HG03139 (cell line): Measurements from ENCODE around the gene TMEM35B.
"Not testable (repeated sequence)": the region's sequence is repeated elsewhere in the genome, so short reads cannot be mapped to it uniquely, and the experiment has no call there.

ENCODE experiments used
- ATAC-seq: cut with Tn5 transposase; IDR thresholded peaks from one replicate; pipeline ENCODE4 v1.9.1; 2021; ENCODE audit not compliant: unreplicated experiment

The TMEM35B gene

GRCh38 chr1:34976384-34977209 is 8.6 kb downstream of the TMEM35B start:
- ATAC-seq = no peak

- no peak for ATAC-seq
Measured at GRCh38 chr1:34975771-34976170, 9.4 kb downstream of the TMEM35B start.

- no peak for ATAC-seq
Measured at GRCh38 chr1:34975338-34975737, 9.8 kb downstream of the TMEM35B start.

- no peak for ATAC-seq
Measured at GRCh38 chr1:34974626-34975025, 10.5 kb downstream of the TMEM35B start.

GRCh38 chr1:34973326-34973725 is 11.8 kb downstream of the TMEM35B start:
- no peak for ATAC-seq

- no peak for ATAC-seq
Measured at GRCh38 chr1:34970829-34971228, 14.3 kb downstream of the TMEM35B start.

- ATAC-seq = no peak
Measured at GRCh38 chr1:34970220-34970735, 14.9 kb downstream of the TMEM35B start.

- ATAC-seq = not testable (repeated sequence)
Measured at GRCh38 chr1:34968297-34968696, 16.9 kb downstream of the TMEM35B start.

- not testable (repeated sequence) for ATAC-seq
Measured at GRCh38 chr1:34967672-34968071, 17.5 kb downstream of the TMEM35B start.

GRCh38 chr1:34965597-34965996 is 19.6 kb downstream of the TMEM35B start:
- no peak for ATAC-seq

- ATAC-seq = no peak
Measured at GRCh38 chr1:34950428-34950827, 34.7 kb downstream of the TMEM35B start.

GRCh38 chr1:34948739-34949138 is 36.4 kb downstream of the TMEM35B start:
- ATAC-seq = not testable (repeated sequence)

GRCh38 chr1:34947641-34948314 is 37.4 kb downstream of the TMEM35B start:
- not testable (repeated sequence) for ATAC-seq

- ATAC-seq = no peak
Measured at GRCh38 chr1:34946211-34946610, 38.9 kb downstream of the TMEM35B start.

GRCh38 chr1:34941798-34942197 is 43.3 kb downstream of the TMEM35B start:
- ATAC-seq = not testable (repeated sequence)
